Cerebellar nuclear complex (tissue), 1 donor: ENCODE data around the gene DDIAS.
"Not testable (repeated sequence)": the region's sequence is repeated elsewhere in the genome, so short reads cannot be mapped to it uniquely, and the experiment has no call there.

Experiments
- DNase-seq, 2 experiments: peaks; one replicate each; lab custom pipeline; 2025; lab: John Stamatoyannopoulos, UW

The DDIAS gene

DNA sequence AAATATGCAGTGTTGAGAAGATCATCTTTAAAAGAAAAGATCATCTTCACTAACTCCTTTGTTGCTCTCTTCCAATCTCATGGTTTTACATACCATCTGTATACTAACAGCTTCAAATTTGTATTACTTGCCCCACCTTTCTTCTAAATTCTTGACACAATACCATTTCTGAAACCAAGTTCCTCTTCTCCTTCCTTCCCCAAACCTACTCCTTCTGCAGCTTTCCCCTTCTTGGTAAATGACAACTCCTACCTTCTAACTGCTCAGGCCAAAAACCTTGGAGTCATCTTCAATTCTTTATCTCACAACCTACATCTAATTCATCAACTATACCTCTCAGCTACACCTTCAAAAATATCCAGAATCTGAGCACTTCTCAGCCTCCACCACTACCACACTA is 10.6 kb upstream of the DDIAS start:
- DNase-seq: no peak

GRCh38 chr11:82892611-82893169 is 8.8 kb upstream of the DDIAS start:
- DNase-seq: no peak

GRCh38 chr11:82895437-82896091 is 6.0 kb upstream of the DDIAS start:
- DNase-seq: no peak

GRCh38 chr11:82896183-82896582 is 5.4 kb upstream of the DDIAS start:
- no peak for DNase-seq

GRCh38 chr11:82898241-82898640 is 3.3 kb upstream of the DDIAS start:
- no peak for DNase-seq

GRCh38 chr11:82899186-82899820 is 2.2 kb upstream of the DDIAS start:
- no peak for DNase-seq

- no peak for DNase-seq
Observed at GRCh38 chr11:82899957-82900276, 1.6 kb upstream of the DDIAS start.

- DNase-seq: peak; percentile 68 to 73
Observed at GRCh38 chr11:82900277-82901164, 1.0 kb upstream of the DDIAS start, which contains the start of gene PRCP. TSS of gene PRCP (minus strand) at chr11:82900430. CDS start at chr11:82900402, 28 bp downstream.

- no peak for DNase-seq
Observed at GRCh38 chr11:82901922-82902485, 468 bp downstream of the DDIAS start.

GRCh38 chr11:82902880-82903279 is 1.3 kb downstream of the DDIAS start:
- no peak for DNase-seq

- DNase-seq: no peak
Observed at GRCh38 chr11:82903843-82904586, 2.5 kb downstream of the DDIAS start.

GRCh38 chr11:82906236-82906635 is 4.7 kb downstream of the DDIAS start:
- DNase-seq: no peak

GRCh38 chr11:82906931-82907330 is 5.4 kb downstream of the DDIAS start:
- no peak for DNase-seq

DNA sequence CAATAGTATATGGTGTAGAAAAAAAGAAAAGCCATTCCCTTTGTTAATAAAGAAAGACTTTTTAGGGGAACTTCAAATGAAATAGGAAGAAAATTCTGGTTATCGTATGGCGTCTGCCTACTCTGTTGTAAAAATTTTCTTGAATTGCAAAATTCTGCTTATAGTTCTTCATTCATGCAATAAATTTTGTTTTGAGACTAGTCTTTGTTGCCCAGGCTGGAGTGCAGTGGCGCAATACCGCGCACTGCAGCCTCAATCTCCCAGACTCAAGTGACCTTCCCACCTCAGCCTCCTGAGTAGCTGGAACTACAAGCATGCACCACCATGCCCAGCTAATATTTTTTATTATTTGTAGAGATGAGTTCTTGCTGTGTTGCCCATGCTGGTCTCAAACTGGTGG is 5.8 kb downstream of the DDIAS start:
- no peak for DNase-seq

DNA sequence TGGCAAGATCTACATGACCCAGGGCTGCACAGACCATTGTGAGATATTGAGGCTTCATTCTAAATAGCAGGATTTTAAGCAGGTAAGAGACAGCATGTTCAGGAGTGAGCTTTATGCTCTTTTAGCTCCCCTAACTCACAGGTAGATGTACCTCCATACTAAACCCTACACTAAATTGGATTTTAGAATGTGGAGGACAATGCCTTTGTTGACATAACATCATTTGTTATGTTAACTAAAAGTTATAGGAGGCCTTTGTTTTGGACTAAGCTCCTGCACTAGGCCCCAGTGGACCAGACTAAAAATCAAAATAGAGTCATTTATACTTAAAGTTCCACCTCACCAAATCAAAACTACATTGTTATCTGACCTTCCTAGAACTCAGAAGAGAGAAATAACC is 6.8 kb downstream of the DDIAS start:
- DNase-seq: no peak

DNA sequence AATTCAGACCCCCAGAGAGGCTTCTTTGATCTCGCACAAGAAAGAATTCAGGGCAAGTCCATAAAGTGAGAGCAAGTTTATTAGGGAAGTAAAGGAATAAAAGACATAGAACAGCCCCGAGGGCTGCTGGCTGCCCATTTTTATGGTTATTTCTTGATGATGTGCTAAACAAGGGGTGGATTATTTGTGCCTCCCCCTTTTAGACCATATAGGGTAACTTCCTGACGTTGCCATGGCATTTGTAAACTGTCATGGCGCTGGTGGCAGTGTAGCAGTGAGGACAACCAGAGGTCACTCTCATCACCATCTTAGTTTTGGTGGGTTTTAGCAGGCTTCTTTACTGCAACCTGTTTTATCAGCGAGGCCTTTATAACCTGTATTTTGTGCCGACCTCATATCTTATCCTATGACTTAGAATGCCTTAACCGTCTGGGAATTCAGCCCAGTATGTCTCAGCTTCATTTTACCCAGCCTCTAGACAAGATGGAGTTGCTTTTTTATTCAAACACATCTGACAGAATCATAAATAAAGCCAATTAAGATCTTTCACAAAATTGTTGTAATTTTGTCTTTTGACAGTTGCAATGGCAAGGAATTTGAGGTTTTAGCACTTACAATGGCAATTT is 7.6 kb downstream of the DDIAS start:
- no peak for DNase-seq

DNA sequence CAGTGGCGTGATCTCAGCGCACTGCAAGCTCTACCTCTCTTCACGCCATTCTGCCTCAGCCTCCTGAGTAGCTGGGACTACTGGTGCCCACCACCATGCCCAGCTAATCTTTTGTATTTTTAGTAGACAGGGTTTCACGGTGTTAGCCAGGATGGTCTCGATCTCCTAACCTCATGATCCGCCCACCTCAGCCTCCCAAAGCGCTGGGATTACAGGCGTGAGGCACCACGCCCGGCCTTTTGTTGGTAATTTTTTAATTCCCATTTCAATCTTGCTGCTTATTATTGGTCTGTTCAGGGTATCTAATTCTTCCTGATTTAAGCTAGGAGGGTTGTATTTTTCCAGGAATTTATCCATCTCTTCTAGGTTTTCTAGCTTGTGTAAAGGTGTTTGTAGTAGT is 18.2 kb downstream of the DDIAS start:
- DNase-seq: not testable (repeated sequence)

DNA sequence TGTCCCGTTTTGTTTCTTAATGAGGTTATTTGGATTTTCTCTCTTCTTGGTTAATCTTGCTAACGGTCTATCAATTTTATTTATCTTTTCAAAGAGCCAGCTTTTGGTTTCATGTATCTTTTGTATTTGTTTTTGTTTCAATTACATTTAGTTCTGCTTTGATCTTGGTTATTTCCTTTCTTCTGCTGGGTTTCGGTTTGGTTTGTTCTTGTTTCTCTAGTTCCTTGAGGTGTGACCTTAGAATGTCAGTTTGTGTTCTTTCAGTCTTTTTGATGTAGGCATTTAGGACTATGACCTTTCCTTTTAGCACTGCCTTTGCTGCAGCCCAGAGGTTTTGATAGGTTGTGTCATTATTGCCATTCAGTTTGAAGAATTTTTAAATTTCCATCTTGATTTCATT is 18.7 kb downstream of the DDIAS start:
- not testable (repeated sequence) for DNase-seq

- not testable (repeated sequence) for DNase-seq
Observed at GRCh38 chr11:82922396-82923173, 21.0 kb downstream of the DDIAS start.

DNA sequence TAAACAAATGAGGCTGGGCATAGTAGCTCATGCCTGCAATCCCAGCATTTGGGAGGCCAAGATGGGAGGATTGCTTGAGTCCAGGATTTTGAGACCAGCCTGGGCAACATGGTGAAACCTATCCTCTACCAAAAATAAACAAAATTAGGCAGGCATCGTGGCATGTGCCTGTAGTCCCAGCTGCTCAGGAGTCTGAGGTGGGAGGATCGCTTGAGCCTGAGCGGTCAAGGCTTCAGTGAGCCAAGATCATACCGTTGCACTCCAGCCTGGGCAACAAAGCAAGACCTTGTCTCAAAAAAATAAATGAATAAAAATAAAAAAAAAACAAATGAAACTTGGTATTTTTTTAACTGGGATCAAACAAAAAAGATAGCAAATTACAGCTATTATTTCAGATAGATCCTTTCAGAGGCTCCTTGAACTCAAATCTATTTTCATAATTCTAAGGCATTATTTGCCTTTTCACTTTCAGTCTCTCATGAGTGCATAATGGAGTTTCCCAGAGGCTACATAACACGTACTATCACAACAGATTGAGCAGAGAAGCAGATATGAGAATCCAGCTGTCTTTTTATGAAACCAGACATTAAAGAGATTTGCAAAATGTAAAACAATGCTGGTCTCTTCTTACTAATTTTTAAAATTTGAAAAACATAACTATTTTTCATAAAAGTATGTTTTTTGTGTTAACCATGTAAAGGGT is 23.1 kb downstream of the DDIAS start:
- no peak for DNase-seq
